ENCODE data around the gene CALHM5. TPM values are rescaled to one million over a fixed set of nuclear protein-coding genes. Genes with fewer than 3 reads are reported as not detected.
A peak's percentile ranks its signal among the peaks of the same experiment; 100 is the strongest.

Gene CALHM5
- total and polyA plus RNA-seq, 2 of the 4 experiments (the other 2 are of a cell fraction) = 3.3 to 10.8 TPM

DNA sequence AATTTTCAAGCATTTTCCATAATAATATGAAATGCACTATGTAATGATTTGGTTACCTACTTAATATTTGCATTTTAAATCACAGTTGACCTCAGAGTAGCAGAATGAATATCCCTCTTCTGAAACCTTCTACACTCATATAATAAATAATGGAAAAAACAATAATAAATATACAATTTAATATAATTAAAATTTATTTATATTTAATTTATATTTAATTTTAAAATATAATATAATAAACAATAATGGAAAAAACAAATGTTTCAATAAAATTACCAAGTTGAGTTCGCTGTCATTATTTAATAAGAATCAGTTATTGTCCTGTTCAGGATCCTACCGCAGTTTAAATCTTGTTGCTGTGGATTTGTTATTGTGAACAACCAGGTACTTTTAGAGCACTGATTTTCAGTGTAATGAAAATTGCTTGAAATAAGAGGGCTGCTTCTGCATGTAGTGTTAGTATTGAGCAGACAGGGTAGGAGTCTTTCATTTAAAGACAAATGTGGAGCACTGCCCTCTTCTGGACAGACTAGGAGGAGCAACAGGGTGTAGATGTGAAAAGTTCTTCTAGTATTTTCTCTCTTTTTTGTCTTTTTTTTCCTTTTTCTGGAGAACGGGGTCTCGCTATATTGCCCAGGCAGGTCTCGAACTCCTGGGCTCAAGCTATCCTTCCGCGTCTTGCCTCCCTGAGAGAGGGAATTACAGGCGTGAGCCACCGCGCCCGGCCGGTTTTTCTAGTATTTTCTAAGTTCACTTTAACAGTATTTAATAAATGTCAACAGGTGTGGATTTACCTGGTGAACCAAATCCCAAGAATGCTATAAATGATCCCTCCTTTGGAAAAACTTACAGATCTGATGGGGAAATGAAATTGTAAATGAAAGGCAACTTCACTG, 20.5 kb downstream of the CALHM5 start:
- Histone ChIP-seq H3K4me1 (ENCODE audit: control insufficient read depth, insufficient read depth, low read length) (peaks cover 13% of the 10 kb centered on the region), H2AK5ac (ENCODE audit: low read depth, low read length) (no peak overlapping the region), H3K9ac (ENCODE audit: low read depth, low read length) (no peak overlapping the region), H3K4me2 (ENCODE audit: low read depth, low read length) (no peak overlapping the region), H3K79me1 (ENCODE audit: low read depth in 1 of 2, low read length in 2 of 2) (0 out of 4 replicates have a peak, but pooled peaks cover 0 to 3% of the 10 kb centered on the region in 2 experiments), H4K91ac (ENCODE audit: insufficient read depth, low read depth, low read length) (no peak overlapping the region), H3K18ac (ENCODE audit: low read depth, low read length) (no peak overlapping the region), H4K8ac (ENCODE audit: low read depth in 2 of 2, low read length in 2 of 2) (no peak overlapping the region), H3K4ac (ENCODE audit: low read depth, low read length) (no peak overlapping the region), H3K27me3 (ENCODE audit: control insufficient read depth, insufficient read depth, low read length) (no peaks in the 10 kb centered on the region), H3K14ac (replicated peaks; ENCODE audit: low read depth, low read length) (no peak overlapping the region), H3K4me3 (ENCODE audit: insufficient read depth, low read depth, low read length) (no peak overlapping the region), H3K23ac (ENCODE audit: low read depth, low read length) (no peak overlapping the region), H2BK120ac (ENCODE audit: low read depth, low read length) (no peak overlapping the region), H2BK15ac (ENCODE audit: low read depth, low read length) (peak overlapping the region; percentile 66; the same call in 1 of the 3 replicates), H3K56ac (ENCODE audit: extremely low read depth, insufficient read depth, low read length) (no peak overlapping the region), H4K20me1 (ENCODE audit: insufficient read depth, low read length) (no peaks in the 10 kb centered on the region), H2BK20ac (ENCODE audit: low read depth, low read length) (no peak overlapping the region; the same call in 1 of the 2 replicates), H3K9me1 (ENCODE audit: insufficient read depth, low read length) (peaks cover 15% of the 10 kb centered on the region), H3K9me3 (ENCODE audit: control insufficient read depth, insufficient read depth, low read length) (no peaks in the 10 kb centered on the region), H2AK9ac (replicated peaks; ENCODE audit: low read depth, low read length, poor library complexity) (no peak overlapping the region), H2BK5ac (ENCODE audit: low read depth, low read length, poor library complexity, severe bottlenecking) (peak overlapping the region; percentile 1), H2AFZ (replicated peaks; ENCODE audit: low read length, poor library complexity) (no peak overlapping the region), H3K27ac (ENCODE audit: insufficient read depth, low read length) (no peak overlapping the region), H3K36me3 (ENCODE audit: control insufficient read depth, insufficient read depth, low read length) (no peaks in the 10 kb centered on the region), H4K5ac (ENCODE audit: low read depth, low read length) (no peak overlapping the region)
- 67% methylated on average over 3 of the region's 12 CpGs; no CpG with 5 or more reads in 1 of the 2 experiments for WGBS, 2 experiments (ENCODE audit: extremely low coverage in 2 of 2, insufficient read length in 1 of 2)
- TF ChIP-seq CTCF (conservative IDR thresholded peaks at IDR 0.05; ENCODE audit: low read depth, low read length) = peak; percentile 78
- no peak for TF ChIP-seq MAFK (IDR thresholded peaks at IDR 0.05; ENCODE audit: low read depth, low read length)
- TF ChIP-seq ELK1 (IDR thresholded peaks at IDR 0.05; ENCODE audit: borderline replicate concordance, low read depth, low read length) = no peak
- TF ChIP-seq RAD21 (IDR thresholded peaks at IDR 0.05; ENCODE audit: low read length) = peak; percentile 74
- no peak for TF ChIP-seq MAZ (IDR thresholded peaks at IDR 0.05; ENCODE audit: borderline replicate concordance, low read depth, low read length)
- TF ChIP-seq FOS (IDR thresholded peaks at IDR 0.05; ENCODE audit: low read depth, low read length) = no peak
- no peak for TF ChIP-seq BHLHE40 (IDR thresholded peaks at IDR 0.05; ENCODE audit: low read depth, low read length)
- no peak for TF ChIP-seq RCOR1 (IDR thresholded peaks at IDR 0.05; ENCODE audit: insufficient replicate concordance, low read length)
- no peak for TF ChIP-seq POLR2A (IDR thresholded peaks at IDR 0.05; ENCODE audit: low read depth, low read length)
- TF ChIP-seq SMC3 (IDR thresholded peaks at IDR 0.05; ENCODE audit: low read depth, low read length) = peak; percentile 88
- no peak for TF ChIP-seq MXI1 (IDR thresholded peaks at IDR 0.05; ENCODE audit: borderline replicate concordance, low read depth, low read length)
- TF ChIP-seq NFE2L2 (IDR thresholded peaks at IDR 0.05; ENCODE audit: low read depth, low read length) = no peak
- TF ChIP-seq CEBPB (IDR thresholded peaks at IDR 0.05; ENCODE audit: low read depth, low read length) = no peak
- BruUV-seq (replicated peaks) = no TSS peak
- in situ Hi-C loops (cut with MboI; ENCODE audit: low sequenced_read_pairs) = loop anchor here (10.0 kb wide), 2 partner anchors 237 to 267 kb away; no protein-coding TSS in a partner anchor
- DNase-seq = peak; percentile 82
- ATAC-seq (ENCODE audit: low read depth) = peak; percentile 86
- ChIA-PET POLR2A (ENCODE audit: unreplicated experiment) (interaction anchor here (1.0 kb wide), 1 partner anchor 9 kb away, joined by 3 read pairs; no protein-coding TSS in a partner anchor), CTCF (interaction anchor here (0.6 to 2.1 kb wide), 7 partner anchors 9 to 308 kb away, joined by 3 to 12 read pairs (median 3); partner anchors contain the start of gene CALHM5)
- dilution Hi-C loops (cut with HindIII; ENCODE audit: low sequenced_read_pairs, unreplicated experiment) = no loop called here
- intact Hi-C loops (cut with micrococcal nuclease) = loop anchor here (1.0 to 2.0 kb wide), 6 partner anchors 19 to 309 kb away; partner anchors contain the start of gene DSE
